GM12878 (cell line): ENCODE data around the gene MB. TPM values are rescaled to one million over a fixed set of nuclear protein-coding genes. Genes with fewer than 3 reads are reported as not detected.

Source experiments
- ETV6 ChIP-seq, 2 experiments: fragments of 450-650 bp in 1 of 2; IDR thresholded peaks in 1 of 2; conservative IDR thresholded peaks in 1 of 2; 2 replicates each; pipeline ENCODE4 v1.6.1; 2014; ENCODE audit warnings: antibody characterized with exemption in 1 of 2, borderline replicate concordance in 1 of 2, low read depth in 1 of 2, mild to moderate bottlenecking in 1 of 2, moderate library complexity in 1 of 2
- GABPA ChIP-seq: IDR thresholded peaks from 2 replicates; pipeline ENCODE4 v1.6.1; 2014; ENCODE audit warnings: antibody characterized with exemption, low read depth, mild to moderate bottlenecking, inconsistent platforms
- NRF1 ChIP-seq: conservative IDR thresholded peaks from 2 replicates; pipeline ENCODE4 v1.6.1; 2011; ENCODE audit warnings: mild to moderate bottlenecking, low read depth, low read length, improper control_type of control experiment
- SREBF2 ChIP-seq: IDR thresholded peaks from 2 replicates; pipeline ENCODE4 v1.6.1; 2012; ENCODE audit warnings: mild to moderate bottlenecking, low read length
- TCF12 ChIP-seq: IDR thresholded peaks from 2 replicates; pipeline ENCODE4 v1.6.1; 2011; ENCODE audit warnings: low read depth, mild to moderate bottlenecking, low read length
- polyA plus RNA-seq, 11 experiments: library from polyadenylated mRNA; depleted of rRNA in 4 of 11; unstranded in 6 of 11; stranded (reverse) in 5 of 11; fragments of >200 nt; fragmentation: Nextera tagmentation in 4 of 11; fragmentation: Illumina TruSeq in 1 of 11; extraction: Ambion mirVana in 4 of 11; extraction: Trizol in 1 of 11; gene quantifications; 1 replicate in 1 of 11; 2 replicates in 10 of 11; pipeline versions ENCODE4 v1.2.1 to v1.2.3, GENCODE V29; 2011 to 2016; ENCODE audit warnings: inconsistent platforms in 2 of 11, missing spikeins in 2 of 11, low read depth in 1 of 11
- total RNA-seq, 4 experiments: library from RNA; depleted of rRNA in 3 of 4; stranded (reverse); fragments of >200 nt in 3 of 4; fragmentation: Illumina TruSeq in 1 of 4; extraction: Trizol in 1 of 4; gene quantifications; 2 replicates each; pipeline versions ENCODE4 v1.2.1 to v1.2.3, GENCODE V29; 2013 to 2021
- TF ChIP-seq, protein P1 (sequence below): fragments of 450-650 bp; IDR thresholded peaks from 2 replicates; pipeline ENCODE4 v1.6.1; 2016; ENCODE audit warnings: mild to moderate bottlenecking
- TF ChIP-seq, protein P2 (sequence below): fragments of 450-650 bp; formaldehyde crosslinking; IDR thresholded peaks from 2 replicates; pipeline ENCODE4 v1.4.0; 2020; ENCODE audit warnings: mild to moderate bottlenecking, moderate library complexity
- TF ChIP-seq, protein P3 (sequence below): fragments of 450-650 bp; IDR thresholded peaks from 2 replicates; pipeline ENCODE4 v1.6.1; 2016; ENCODE audit warnings: mild to moderate bottlenecking, moderate library complexity, borderline replicate concordance
- TF ChIP-seq, protein P4 (sequence below): fragments of 450-650 bp; IDR thresholded peaks from 2 replicates; pipeline ENCODE4 v1.6.1; 2018; ENCODE audit warnings: borderline replicate concordance, mild to moderate bottlenecking; ENCODE audit not compliant: partially characterized antibody

The MB gene
- total and polyA plus RNA-seq, 10 of the 15 experiments (the other 5 are each of a cell fraction or from before 2014, with no cell fraction given), result 0.09 to 0.41 (median 0.23) TPM; not detected in 3

DNA sequence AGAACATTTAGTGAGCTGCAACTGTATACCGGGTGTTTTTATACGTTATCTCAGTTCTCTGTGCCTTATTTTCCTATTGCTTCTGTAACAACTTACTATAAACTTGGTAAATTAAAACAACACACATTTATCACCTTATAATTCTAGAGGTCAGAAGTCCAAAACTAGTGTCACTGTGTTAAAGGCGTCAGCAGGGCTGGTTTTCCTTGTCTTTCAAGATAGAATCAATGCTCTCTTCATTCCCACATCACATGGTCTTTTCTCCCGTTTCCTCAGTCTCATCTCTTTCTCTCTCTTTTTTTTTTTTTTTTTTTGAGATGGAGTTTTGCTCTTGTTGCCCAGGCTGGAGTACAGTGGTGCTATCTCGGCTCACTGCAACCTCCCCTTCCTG, 36.1 kb downstream of the MB start (continued):
- TF ChIP-seq NRF1 (no peak), TCF12 (no peak), SREBF2 (no peak), ETV6 (conservative IDR thresholded peaks at IDR 0.05 in 1 of 2, IDR thresholded peaks at IDR 0.05 in 1 of 2; ENCODE audit: borderline replicate concordance in 1 of 2, low read depth in 1 of 2) (no peak), GABPA (no peak)
- TF ChIP-seq, protein P1, sequence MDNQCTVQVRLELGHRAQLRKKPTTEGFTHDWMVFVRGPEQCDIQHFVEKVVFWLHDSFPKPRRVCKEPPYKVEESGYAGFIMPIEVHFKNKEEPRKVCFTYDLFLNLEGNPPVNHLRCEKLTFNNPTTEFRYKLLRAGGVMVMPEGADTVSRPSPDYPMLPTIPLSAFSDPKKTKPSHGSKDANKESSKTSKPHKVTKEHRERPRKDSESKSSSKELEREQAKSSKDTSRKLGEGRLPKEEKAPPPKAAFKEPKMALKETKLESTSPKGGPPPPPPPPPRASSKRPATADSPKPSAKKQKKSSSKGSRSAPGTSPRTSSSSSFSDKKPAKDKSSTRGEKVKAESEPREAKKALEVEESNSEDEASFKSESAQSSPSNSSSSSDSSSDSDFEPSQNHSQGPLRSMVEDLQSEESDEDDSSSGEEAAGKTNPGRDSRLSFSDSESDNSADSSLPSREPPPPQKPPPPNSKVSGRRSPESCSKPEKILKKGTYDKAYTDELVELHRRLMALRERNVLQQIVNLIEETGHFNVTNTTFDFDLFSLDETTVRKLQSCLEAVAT, result no peak
- TF ChIP-seq, protein P2, sequence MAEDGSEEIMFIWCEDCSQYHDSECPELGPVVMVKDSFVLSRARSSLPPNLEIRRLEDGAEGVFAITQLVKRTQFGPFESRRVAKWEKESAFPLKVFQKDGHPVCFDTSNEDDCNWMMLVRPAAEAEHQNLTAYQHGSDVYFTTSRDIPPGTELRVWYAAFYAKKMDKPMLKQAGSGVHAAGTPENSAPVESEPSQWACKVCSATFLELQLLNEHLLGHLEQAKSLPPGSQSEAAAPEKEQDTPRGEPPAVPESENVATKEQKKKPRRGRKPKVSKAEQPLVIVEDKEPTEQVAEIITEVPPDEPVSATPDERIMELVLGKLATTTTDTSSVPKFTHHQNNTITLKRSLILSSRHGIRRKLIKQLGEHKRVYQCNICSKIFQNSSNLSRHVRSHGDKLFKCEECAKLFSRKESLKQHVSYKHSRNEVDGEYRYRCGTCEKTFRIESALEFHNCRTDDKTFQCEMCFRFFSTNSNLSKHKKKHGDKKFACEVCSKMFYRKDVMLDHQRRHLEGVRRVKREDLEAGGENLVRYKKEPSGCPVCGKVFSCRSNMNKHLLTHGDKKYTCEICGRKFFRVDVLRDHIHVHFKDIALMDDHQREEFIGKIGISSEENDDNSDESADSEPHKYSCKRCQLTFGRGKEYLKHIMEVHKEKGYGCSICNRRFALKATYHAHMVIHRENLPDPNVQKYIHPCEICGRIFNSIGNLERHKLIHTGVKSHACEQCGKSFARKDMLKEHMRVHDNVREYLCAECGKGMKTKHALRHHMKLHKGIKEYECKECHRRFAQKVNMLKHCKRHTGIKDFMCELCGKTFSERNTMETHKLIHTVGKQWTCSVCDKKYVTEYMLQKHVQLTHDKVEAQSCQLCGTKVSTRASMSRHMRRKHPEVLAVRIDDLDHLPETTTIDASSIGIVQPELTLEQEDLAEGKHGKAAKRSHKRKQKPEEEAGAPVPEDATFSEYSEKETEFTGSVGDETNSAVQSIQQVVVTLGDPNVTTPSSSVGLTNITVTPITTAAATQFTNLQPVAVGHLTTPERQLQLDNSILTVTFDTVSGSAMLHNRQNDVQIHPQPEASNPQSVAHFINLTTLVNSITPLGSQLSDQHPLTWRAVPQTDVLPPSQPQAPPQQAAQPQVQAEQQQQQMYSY, result no peak
- TF ChIP-seq, protein P3, sequence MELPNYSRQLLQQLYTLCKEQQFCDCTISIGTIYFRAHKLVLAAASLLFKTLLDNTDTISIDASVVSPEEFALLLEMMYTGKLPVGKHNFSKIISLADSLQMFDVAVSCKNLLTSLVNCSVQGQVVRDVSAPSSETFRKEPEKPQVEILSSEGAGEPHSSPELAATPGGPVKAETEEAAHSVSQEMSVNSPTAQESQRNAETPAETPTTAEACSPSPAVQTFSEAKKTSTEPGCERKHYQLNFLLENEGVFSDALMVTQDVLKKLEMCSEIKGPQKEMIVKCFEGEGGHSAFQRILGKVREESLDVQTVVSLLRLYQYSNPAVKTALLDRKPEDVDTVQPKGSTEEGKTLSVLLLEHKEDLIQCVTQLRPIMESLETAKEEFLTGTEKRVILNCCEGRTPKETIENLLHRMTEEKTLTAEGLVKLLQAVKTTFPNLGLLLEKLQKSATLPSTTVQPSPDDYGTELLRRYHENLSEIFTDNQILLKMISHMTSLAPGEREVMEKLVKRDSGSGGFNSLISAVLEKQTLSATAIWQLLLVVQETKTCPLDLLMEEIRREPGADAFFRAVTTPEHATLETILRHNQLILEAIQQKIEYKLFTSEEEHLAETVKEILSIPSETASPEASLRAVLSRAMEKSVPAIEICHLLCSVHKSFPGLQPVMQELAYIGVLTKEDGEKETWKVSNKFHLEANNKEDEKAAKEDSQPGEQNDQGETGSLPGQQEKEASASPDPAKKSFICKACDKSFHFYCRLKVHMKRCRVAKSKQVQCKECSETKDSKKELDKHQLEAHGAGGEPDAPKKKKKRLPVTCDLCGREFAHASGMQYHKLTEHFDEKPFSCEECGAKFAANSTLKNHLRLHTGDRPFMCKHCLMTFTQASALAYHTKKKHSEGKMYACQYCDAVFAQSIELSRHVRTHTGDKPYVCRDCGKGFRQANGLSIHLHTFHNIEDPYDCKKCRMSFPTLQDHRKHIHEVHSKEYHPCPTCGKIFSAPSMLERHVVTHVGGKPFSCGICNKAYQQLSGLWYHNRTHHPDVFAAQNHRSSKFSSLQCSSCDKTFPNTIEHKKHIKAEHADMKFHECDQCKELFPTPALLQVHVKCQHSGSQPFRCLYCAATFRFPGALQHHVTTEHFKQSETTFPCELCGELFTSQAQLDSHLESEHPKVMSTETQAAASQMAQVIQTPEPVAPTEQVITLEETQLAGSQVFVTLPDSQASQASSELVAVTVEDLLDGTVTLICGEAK, result no peak
- TF ChIP-seq, protein P4, sequence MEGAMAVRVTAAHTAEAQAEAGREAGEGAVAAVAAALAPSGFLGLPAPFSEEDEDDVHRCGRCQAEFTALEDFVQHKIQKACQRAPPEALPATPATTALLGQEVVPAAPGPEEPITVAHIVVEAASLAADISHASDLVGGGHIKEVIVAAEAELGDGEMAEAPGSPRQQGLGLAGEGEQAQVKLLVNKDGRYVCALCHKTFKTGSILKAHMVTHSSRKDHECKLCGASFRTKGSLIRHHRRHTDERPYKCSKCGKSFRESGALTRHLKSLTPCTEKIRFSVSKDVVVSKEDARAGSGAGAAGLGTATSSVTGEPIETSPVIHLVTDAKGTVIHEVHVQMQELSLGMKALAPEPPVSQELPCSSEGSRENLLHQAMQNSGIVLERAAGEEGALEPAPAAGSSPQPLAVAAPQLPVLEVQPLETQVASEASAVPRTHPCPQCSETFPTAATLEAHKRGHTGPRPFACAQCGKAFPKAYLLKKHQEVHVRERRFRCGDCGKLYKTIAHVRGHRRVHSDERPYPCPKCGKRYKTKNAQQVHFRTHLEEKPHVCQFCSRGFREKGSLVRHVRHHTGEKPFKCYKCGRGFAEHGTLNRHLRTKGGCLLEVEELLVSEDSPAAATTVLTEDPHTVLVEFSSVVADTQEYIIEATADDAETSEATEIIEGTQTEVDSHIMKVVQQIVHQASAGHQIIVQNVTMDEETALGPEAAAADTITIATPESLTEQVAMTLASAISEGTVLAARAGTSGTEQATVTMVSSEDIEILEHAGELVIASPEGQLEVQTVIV, result no peak
